OCI-LY3 (cell line): ENCODE measurements around the gene HSPA2.
"Not testable (repeated sequence)": the region's sequence is repeated elsewhere in the genome, so short reads cannot be mapped to it uniquely, and the experiment has no call there.

Experiments
- H2AFZ ChIP-seq: fragments of 200-600, 300-600 bp; shearing (Covaris generic); 2 replicates; pipeline ENCODE4 v1.6.0; 2014; ENCODE audit warnings: antibody characterized with exemption, low read depth, low read length
- H3K27ac ChIP-seq: fragments of 200-600, 300-600 bp; sonication (generic); 2 replicates; pipeline ENCODE4 v1.5.1; 2014; ENCODE audit warnings: mild to moderate bottlenecking, low read length, moderate library complexity, mixed read lengths
- H3K27me3 ChIP-seq: fragments of 200-600, 300-600 bp; sonication (generic); 2 replicates; pipeline ENCODE4 v1.6.1; 2014; ENCODE audit warnings: low read depth, low read length, mixed read lengths
- H3K36me3 ChIP-seq: fragments of 200-600, 300-600 bp; sonication (generic); replicated peaks from 2 replicates; pipeline ENCODE3; 2014; ENCODE audit warnings: low read depth, low read length, mixed read lengths
- H3K4me1 ChIP-seq: fragments of 300-600, 200-600 bp; sonication (generic); 2 replicates; pipeline ENCODE4 v1.6.1; 2014; ENCODE audit warnings: low read length, mixed read lengths
- H3K4me2 ChIP-seq: fragments of 200-600, 300-600 bp; sonication (generic); 2 replicates; pipeline ENCODE4 v1.6.1; 2014; ENCODE audit warnings: low read length, mixed read lengths
- H3K4me3 ChIP-seq: fragments of 300-600, 200-600 bp; sonication (generic); 2 replicates; pipeline ENCODE4 v1.5.1; 2014; ENCODE audit warnings: antibody characterized with exemption, mild to moderate bottlenecking, low read length, moderate library complexity
- H3K79me2 ChIP-seq: fragments of 300-600, 200-600 bp; shearing (Covaris generic); 2 replicates; pipeline ENCODE4 v1.6.1; 2014; ENCODE audit warnings: mild to moderate bottlenecking, low read length, mixed read lengths
- H3K9ac ChIP-seq: fragments of 300-600, 200-600 bp; shearing (Covaris generic); 2 replicates; pipeline ENCODE4 v1.6.0; 2014; ENCODE audit warnings: mild to moderate bottlenecking, low read length, moderate library complexity
- H3K9me3 ChIP-seq: fragments of 200-600, 300-600 bp; shearing (Covaris generic); 2 replicates; pipeline ENCODE4 v1.6.1; 2014; ENCODE audit warnings: low read length, mixed read lengths; ENCODE audit not compliant: insufficient read depth
- H4K20me1 ChIP-seq: fragments of 200-600, 300-600 bp; sonication (generic); 2 replicates; pipeline ENCODE4 v1.6.1; 2016; ENCODE audit warnings: low read length, mixed read lengths; ENCODE audit not compliant: insufficient read depth
- EZH2phosphoT487 ChIP-seq: fragments of 200-600 bp; shearing (Covaris generic); IDR thresholded peaks from 2 replicates; pipeline ENCODE4 v1.6.1; 2018; ENCODE audit warnings: antibody characterized with exemption, mixed run types, low read depth
- TF ChIP-seq, protein P1 (sequence below): fragments of 200-600, 300-600 bp; sonication (generic); IDR thresholded peaks from 2 replicates; pipeline ENCODE4 v1.5.1; 2014; ENCODE audit warnings: antibody characterized with exemption, low read length, low read depth

HSPA2 gene

DNA sequence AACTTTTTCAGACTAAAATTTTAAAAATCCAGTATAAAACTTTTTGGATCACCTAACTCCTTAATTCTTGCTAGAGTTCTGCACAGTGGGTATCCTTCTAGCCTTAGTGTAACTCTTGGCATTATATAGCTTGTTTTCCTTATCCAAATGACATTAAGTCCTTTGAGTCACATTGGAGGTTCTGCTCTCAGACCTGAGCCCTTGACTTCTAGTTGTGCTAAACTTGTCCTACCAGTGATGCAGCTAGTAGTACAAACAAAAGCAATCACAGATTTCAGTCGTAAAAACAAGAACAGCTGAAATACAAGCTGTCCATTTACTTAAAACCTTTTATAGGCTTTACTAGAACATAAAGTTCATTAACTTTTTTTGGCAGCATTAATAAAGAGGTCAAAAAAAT is 25.5 kb upstream of the HSPA2 start:
- Histone ChIP-seq H3K4me3 (no peak overlapping the region), H3K4me1 (peaks cover 16% of the 10 kb centered on the region), H4K20me1 (peaks cover 80% of the 10 kb centered on the region), H2AFZ (no peak overlapping the region), H3K9ac (no peak overlapping the region), H3K4me2 (no peak overlapping the region), H3K36me3 (peaks cover 11% of the 10 kb centered on the region), H3K27me3 (no peaks in the 10 kb centered on the region), H3K79me2 (peaks cover 100% of the 10 kb centered on the region), H3K9me3 (no peaks in the 10 kb centered on the region), H3K27ac (no peak overlapping the region)
- TF ChIP-seq, protein P1, sequence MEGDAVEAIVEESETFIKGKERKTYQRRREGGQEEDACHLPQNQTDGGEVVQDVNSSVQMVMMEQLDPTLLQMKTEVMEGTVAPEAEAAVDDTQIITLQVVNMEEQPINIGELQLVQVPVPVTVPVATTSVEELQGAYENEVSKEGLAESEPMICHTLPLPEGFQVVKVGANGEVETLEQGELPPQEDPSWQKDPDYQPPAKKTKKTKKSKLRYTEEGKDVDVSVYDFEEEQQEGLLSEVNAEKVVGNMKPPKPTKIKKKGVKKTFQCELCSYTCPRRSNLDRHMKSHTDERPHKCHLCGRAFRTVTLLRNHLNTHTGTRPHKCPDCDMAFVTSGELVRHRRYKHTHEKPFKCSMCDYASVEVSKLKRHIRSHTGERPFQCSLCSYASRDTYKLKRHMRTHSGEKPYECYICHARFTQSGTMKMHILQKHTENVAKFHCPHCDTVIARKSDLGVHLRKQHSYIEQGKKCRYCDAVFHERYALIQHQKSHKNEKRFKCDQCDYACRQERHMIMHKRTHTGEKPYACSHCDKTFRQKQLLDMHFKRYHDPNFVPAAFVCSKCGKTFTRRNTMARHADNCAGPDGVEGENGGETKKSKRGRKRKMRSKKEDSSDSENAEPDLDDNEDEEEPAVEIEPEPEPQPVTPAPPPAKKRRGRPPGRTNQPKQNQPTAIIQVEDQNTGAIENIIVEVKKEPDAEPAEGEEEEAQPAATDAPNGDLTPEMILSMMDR = no peak
- TF ChIP-seq EZH2phosphoT487 = no peak

DNA sequence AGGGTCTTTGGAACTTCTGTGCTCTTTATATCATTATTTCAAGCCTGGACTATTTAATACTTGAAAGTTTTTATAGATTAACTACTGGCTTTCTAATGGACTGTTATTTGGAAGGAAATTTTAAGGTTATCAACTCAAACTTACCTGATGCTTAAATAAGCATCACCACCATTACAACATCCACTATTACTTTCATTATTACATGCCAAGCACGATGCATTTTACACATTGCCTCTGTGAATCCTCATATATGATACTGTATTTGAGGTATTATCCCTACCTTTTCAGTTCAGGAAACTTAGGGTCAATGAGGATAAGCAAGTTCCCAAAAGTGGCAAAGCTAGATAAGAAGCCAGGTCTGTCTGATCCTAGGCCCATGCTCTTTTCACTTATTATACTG is 23.6 kb upstream of the HSPA2 start:
- Histone ChIP-seq H3K27ac (no peak overlapping the region), H3K9me3 (no peaks in the 10 kb centered on the region), H3K9ac (no peak overlapping the region), H2AFZ (no peak overlapping the region), H3K79me2 (peaks cover 100% of the 10 kb centered on the region), H3K36me3 (peaks cover 15% of the 10 kb centered on the region), H3K4me1 (no peaks in the 10 kb centered on the region), H3K27me3 (no peaks in the 10 kb centered on the region), H4K20me1 (peaks cover 81% of the 10 kb centered on the region), H3K4me3 (no peak overlapping the region), H3K4me2 (no peak overlapping the region)
- TF ChIP-seq EZH2phosphoT487 = no peak
- TF ChIP-seq, protein P1 = no peak

DNA sequence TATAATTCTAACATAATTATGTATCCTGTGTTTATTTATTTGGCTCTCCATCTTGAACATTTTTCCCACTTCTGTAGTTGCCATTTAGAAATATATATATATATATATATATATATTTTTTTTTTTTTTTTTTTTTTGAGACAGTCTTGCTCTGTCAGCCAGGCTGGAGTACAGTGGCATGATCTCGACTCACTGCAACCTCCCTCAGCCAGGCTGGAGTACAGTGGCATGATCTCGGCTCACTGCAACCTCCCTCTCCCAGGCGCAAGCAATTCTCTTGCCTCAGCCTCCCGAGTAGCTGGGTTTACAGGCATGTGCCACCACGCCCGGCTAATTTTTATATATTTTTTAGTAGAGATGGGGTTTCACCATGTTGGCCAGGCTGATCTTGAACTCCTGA is 22.9 kb upstream of the HSPA2 start:
- not testable (repeated sequence) for H3K9me3 ChIP-seq, H3K4me1 ChIP-seq, H2AFZ ChIP-seq, H3K4me2 ChIP-seq, H3K9ac ChIP-seq, H3K27ac ChIP-seq, H3K27me3 ChIP-seq, H3K4me3 ChIP-seq
- Histone ChIP-seq H3K79me2 (peaks cover 99% of the 10 kb centered on the region), H3K36me3 (peaks cover 19% of the 10 kb centered on the region), H4K20me1 (peaks cover 77% of the 10 kb centered on the region)

DNA sequence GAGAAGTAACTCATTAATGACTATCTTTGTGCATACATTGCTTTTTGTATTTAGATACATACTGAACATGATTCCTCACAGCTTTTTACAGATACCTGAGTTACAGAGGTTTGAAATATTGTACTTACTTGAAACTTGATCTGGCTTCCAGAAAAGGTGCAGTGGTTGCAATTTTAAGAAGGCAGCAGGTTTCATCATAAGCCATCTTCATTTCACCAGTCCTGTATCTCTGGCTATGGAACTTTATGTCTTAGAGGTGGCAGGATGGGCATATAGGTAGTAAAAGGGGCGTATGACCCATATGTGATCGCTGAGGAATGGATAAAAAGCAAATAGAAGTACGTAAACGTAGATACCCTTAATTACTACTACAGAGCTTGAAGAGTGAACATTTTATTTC is 22.3 kb upstream of the HSPA2 start:
- H3K79me2 ChIP-seq = peaks cover 99% of the 10 kb centered on the region
- H3K27ac ChIP-seq = no peak overlapping the region
- no peak overlapping the region for H2AFZ ChIP-seq
- peaks cover 76% of the 10 kb centered on the region for H4K20me1 ChIP-seq
- no peak overlapping the region for H3K4me2 ChIP-seq
- H3K4me1 ChIP-seq = no peaks in the 10 kb centered on the region
- H3K27me3 ChIP-seq = no peaks in the 10 kb centered on the region
- no peak overlapping the region for H3K9ac ChIP-seq
- H3K9me3 ChIP-seq = no peaks in the 10 kb centered on the region
- TF ChIP-seq EZH2phosphoT487 = no peak
- TF ChIP-seq, protein P1 = no peak
- no peak overlapping the region for H3K4me3 ChIP-seq
- H3K36me3 ChIP-seq = peaks cover 19% of the 10 kb centered on the region

DNA sequence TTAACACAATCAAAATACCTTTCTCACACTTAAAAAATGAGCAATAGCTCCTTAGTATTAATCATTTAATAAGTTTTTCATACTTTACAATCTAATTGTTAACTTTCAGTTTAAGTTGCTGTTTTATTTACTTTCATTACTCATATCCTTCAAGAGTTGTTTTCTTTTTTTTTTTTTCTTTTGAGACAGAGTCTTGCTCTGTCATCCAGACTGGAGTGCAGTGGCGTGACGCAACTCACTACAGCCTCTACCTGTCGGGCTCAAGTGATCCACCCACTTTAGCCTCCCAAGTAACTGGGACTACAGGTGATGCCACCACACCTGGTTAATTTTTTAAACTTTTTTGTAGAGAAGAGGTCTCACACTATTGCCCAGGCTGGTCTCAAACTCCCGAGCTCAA is 19.8 kb upstream of the HSPA2 start:
- Histone ChIP-seq H3K4me1 (no peaks in the 10 kb centered on the region), H3K27me3 (no peaks in the 10 kb centered on the region), H3K9ac (no peak overlapping the region), H4K20me1 (peaks cover 64% of the 10 kb centered on the region), H3K4me3 (no peak overlapping the region), H3K27ac (no peak overlapping the region), H3K79me2 (peaks cover 76% of the 10 kb centered on the region), H2AFZ (no peak overlapping the region), H3K36me3 (peaks cover 31% of the 10 kb centered on the region), H3K9me3 (no peaks in the 10 kb centered on the region), H3K4me2 (no peak overlapping the region)
- TF ChIP-seq EZH2phosphoT487 = no peak
- TF ChIP-seq, protein P1 = no peak
